Testis (tissue), 2 donors: ENCODE results near the gene ABTB1.

Source experiments
- POLR2A ChIP-seq: fragments of 450-650 bp; IDR thresholded peaks from one replicate; pipeline ENCODE4 v1.6.1; 2017; ENCODE audit warnings: antibody characterized with exemption, mild to moderate bottlenecking, moderate library complexity
- TF ChIP-seq, protein P1 (sequence below), 3 experiments: fragments of 450-650 bp in 2 of 3; fragments of 200-600 bp in 1 of 3; sonication (generic) in 1 of 3; IDR thresholded peaks; one replicate each; pipeline ENCODE4 v1.5.1; 2016 to 2019; ENCODE audit warnings: antibody characterized with exemption in 3 of 3, mild to moderate bottlenecking in 2 of 3, moderate library complexity in 1 of 3

DNA sequence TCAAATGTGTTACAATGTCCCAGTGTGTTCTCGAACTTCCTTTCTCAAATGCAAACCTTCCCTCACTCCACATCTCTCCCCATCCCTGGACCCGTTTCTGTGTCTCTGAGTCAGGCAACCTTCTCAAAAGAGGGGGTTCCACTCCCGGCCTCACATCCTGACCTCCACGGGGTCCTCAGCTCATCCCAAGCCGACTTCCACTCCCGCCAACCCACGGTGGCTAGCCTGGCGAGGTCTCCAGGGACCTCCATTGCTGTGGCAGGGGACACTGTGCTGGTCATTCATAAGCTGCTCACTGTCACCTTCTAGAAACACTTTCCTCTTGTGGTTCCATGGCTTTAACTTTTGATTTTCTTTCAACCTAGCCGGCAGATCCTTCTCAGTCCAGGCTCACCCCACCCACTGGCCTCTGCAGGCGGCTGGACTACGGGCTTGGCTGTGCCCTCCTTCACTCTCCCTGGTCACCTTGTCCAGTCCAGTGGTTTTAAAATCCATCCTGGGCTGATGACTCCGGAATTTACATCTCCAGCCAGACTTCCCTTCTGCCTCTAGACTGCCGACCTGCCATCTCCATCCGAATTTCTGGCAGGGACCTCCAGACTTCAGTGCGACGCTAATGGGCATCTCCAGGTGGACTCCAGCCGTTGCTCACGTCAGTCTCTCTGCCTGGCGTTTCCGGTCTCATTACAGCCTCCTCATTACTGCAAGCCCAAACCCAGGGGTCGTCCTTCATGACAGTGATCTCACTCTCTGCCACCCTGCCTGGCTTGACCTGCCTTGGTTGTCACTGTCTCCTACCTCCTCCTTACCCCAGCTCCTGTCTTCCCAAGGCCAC, 20.0 kb downstream of the ABTB1 start:
- no peak for TF ChIP-seq POLR2A
- TF ChIP-seq, protein P1, sequence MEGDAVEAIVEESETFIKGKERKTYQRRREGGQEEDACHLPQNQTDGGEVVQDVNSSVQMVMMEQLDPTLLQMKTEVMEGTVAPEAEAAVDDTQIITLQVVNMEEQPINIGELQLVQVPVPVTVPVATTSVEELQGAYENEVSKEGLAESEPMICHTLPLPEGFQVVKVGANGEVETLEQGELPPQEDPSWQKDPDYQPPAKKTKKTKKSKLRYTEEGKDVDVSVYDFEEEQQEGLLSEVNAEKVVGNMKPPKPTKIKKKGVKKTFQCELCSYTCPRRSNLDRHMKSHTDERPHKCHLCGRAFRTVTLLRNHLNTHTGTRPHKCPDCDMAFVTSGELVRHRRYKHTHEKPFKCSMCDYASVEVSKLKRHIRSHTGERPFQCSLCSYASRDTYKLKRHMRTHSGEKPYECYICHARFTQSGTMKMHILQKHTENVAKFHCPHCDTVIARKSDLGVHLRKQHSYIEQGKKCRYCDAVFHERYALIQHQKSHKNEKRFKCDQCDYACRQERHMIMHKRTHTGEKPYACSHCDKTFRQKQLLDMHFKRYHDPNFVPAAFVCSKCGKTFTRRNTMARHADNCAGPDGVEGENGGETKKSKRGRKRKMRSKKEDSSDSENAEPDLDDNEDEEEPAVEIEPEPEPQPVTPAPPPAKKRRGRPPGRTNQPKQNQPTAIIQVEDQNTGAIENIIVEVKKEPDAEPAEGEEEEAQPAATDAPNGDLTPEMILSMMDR (IDR thresholded peaks at IDR 0.05), result no peak
